ENCODE measurements around the gene PLA2R1. TPM values are rescaled to one million over a fixed set of nuclear protein-coding genes. Genes with fewer than 3 reads are reported as not detected.

The PLA2R1 gene
- total and polyA plus RNA-seq, 2 donors = 5.1 to 17.9 TPM

- H3K36me3 ChIP-seq (ENCODE audit: insufficient read depth) = no peaks in the 10 kb centered on the region
- H3K4me3 ChIP-seq (ENCODE audit: low read depth, low read length) = no peak overlapping the region
- H3K4me1 ChIP-seq (ENCODE audit: insufficient read depth) = no peaks in the 10 kb centered on the region
- no peak overlapping the region for H3K27ac ChIP-seq (ENCODE audit: low read depth)
- no peak for DNase-seq (ENCODE audit: extremely low spot score)
Observed at GRCh38 chr2:159939946-159940345, 122.5 kb downstream of the PLA2R1 start.

DNA sequence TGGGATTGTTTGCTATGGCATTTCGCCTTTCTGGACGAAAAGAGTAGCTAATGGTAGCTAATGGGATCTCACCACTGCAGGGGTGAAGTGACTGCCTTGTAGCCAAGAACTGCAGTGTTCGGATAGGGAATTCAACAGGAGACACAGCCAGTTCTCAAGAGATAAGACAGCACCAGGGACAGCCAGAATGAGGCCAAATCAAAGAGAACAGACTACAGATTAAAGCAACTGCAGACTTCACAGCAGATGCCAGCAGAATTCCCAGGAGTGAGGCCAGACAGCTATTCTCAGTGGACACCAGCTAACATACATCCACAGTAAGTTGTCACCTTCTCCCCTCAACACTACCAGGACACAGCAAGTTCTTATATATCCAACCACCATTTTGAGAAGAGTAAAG is 124.0 kb downstream of the PLA2R1 start:
- no peak overlapping the region for H3K27ac ChIP-seq (ENCODE audit: low read depth)
- no peaks in the 10 kb centered on the region for H3K36me3 ChIP-seq (ENCODE audit: insufficient read depth)
- 74% methylated on average over 3 of the region's 3 CpGs for WGBS
- H3K4me3 ChIP-seq (ENCODE audit: low read depth, low read length) = no peak overlapping the region
- no peak for DNase-seq (ENCODE audit: extremely low spot score)
- no peaks in the 10 kb centered on the region for H3K4me1 ChIP-seq (ENCODE audit: insufficient read depth)

DNA sequence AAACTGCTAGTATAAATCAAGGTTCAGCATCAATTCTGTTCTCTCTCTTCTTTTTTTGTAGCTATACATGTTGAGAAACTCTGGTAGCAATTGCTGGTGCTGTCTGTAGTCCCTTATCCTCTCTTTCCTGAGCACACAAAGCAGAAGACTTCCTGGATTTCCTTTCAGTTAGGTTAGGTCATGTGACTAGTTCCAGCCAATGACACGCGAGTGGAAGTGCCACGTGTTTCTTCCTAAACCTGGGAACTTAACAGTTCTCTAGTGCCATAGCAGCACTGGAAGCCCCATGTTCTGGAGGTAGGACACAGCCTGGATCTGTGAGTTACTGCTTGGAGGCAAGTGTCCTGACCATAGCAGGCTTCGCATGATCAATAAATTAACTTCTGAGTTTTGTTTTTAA is 125.9 kb downstream of the PLA2R1 start:
- no peak for DNase-seq (ENCODE audit: extremely low spot score)
- Histone ChIP-seq H3K27ac (ENCODE audit: low read depth) (no peak overlapping the region), H3K4me1 (ENCODE audit: insufficient read depth) (no peaks in the 10 kb centered on the region), H3K36me3 (ENCODE audit: insufficient read depth) (no peaks in the 10 kb centered on the region), H3K4me3 (ENCODE audit: low read depth, low read length) (no peak overlapping the region)
- 86% methylated on average over 4 of the region's 4 CpGs for WGBS

GRCh38 chr2:159933727-159934049 is 128.7 kb downstream of the PLA2R1 start:
- 21% methylated on average over 2 of the region's 2 CpGs for WGBS
- Histone ChIP-seq H3K4me3 (ENCODE audit: low read depth, low read length) (no peak overlapping the region), H3K36me3 (ENCODE audit: insufficient read depth) (no peaks in the 10 kb centered on the region), H3K27ac (ENCODE audit: low read depth) (no peak overlapping the region), H3K4me1 (ENCODE audit: insufficient read depth) (no peaks in the 10 kb centered on the region)
- no peak for DNase-seq (ENCODE audit: extremely low spot score)

DNA sequence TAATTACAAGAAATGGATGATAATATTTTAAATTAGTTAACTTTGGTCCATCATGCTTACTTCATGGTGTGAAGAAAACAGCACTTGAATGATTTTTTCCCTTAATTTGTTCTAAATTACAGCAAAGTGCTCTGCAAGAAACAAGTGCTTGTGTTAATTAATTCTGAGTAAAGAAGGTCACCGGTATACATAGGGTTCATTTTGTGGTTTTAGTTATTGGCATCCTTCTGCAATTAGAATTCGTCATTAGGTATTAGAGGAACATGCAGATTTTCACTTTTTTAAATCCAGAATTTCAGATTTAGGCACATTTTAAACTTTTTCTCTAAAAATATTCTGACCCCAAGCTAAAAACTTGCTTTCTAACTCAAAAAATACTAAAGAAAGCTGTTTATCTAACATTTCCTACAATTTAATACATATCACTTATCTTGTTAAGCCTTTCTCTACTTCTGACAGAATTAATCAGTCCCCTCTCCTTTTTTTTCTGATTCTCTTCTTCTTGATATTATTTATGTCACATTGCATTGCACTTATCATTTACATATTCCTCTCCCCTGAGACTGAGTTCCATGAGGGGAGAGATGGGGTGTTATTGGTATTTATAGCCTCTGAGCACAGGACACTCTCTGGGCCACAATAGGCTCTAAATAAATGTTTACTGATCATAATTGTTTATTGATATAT is 129.2 kb downstream of the PLA2R1 start:
- H3K4me1 ChIP-seq (ENCODE audit: insufficient read depth) = no peaks in the 10 kb centered on the region
- no peaks in the 10 kb centered on the region for H3K36me3 ChIP-seq (ENCODE audit: insufficient read depth)
- WGBS = 92% methylated on average over 2 of the region's 2 CpGs
- no peak overlapping the region for H3K4me3 ChIP-seq (ENCODE audit: low read depth, low read length)
- DNase-seq (ENCODE audit: extremely low spot score) = no peak
- H3K27ac ChIP-seq (ENCODE audit: low read depth) = no peak overlapping the region

GRCh38 chr2:159926695-159927094 is 135.7 kb downstream of the PLA2R1 start:
- no peaks in the 10 kb centered on the region for H3K4me1 ChIP-seq (ENCODE audit: insufficient read depth)
- WGBS = 79% methylated on average over 2 of the region's 2 CpGs
- no peak overlapping the region for H3K27ac ChIP-seq (ENCODE audit: low read depth)
- no peak for DNase-seq (ENCODE audit: extremely low spot score)
- no peaks in the 10 kb centered on the region for H3K36me3 ChIP-seq (ENCODE audit: insufficient read depth)
- no peak overlapping the region for H3K4me3 ChIP-seq (ENCODE audit: low read depth, low read length)

GRCh38 chr2:159925975-159926374 is 136.4 kb downstream of the PLA2R1 start:
- Histone ChIP-seq H3K4me1 (ENCODE audit: insufficient read depth) (no peaks in the 10 kb centered on the region), H3K4me3 (ENCODE audit: low read depth, low read length) (no peak overlapping the region), H3K36me3 (ENCODE audit: insufficient read depth) (no peaks in the 10 kb centered on the region), H3K27ac (ENCODE audit: low read depth) (no peak overlapping the region)
- WGBS = 53% methylated on average over 3 of the region's 3 CpGs
- no peak for DNase-seq (ENCODE audit: extremely low spot score)

DNA sequence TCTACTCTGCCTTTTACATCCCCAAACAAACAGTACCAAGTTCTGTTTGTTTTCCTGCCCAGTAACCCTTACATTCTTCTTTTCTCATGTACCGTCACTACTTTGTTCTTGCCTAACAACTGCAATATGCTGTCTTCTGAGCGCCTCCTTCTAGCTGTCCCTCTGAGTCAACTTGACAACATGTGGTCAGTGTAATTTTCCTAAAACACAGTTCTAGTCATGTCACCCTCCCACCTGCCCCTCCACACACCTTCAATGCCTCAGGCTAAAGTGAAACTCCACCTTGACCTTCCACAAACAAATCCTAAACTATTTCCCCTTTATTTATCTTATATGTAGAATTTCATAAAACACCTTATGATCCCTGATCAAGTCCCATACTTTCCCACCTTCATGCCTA is 139.9 kb downstream of the PLA2R1 start:
- Histone ChIP-seq H3K4me1 (ENCODE audit: insufficient read depth) (no peaks in the 10 kb centered on the region), H3K4me3 (ENCODE audit: low read depth, low read length) (no peak overlapping the region), H3K27ac (ENCODE audit: low read depth) (no peak overlapping the region), H3K36me3 (ENCODE audit: insufficient read depth) (no peaks in the 10 kb centered on the region)
- WGBS = 86% methylated on average over 2 of the region's 2 CpGs
- DNase-seq (ENCODE audit: extremely low spot score) = no peak

DNA sequence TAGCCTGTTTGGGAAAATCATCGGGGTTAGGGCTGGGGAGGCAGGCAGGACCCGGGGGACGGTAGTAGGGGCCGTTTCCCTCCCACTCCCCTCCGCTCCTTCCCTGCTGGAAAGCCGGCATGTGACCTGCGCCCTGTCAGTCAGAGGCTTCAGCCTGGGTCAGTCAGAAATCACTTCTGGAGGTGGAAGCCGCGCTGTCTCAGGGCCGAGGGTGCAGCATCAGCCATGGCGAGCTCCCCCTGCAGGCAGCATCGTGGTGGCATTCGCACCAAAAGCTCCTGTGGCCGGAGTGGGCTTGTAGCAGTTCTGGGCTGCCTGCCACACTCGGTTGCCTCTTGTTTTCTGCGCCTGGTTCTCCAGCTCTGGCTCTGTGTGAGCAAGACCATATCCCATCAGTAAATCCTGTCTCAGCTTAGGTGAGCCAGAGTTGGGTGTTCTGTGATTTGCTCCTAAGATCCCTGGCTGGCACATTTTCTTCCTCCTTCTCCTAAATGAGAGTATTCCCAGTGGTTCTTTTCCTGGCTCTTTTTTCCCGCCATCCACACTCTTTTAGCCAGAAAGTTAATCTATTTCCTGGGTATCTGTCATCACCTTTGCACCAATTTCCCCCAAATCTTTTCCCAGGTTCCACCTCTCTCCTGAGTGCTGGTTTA is 140.5 kb downstream of the PLA2R1 start:
- Histone ChIP-seq H3K36me3 (ENCODE audit: insufficient read depth) (no peaks in the 10 kb centered on the region), H3K4me3 (ENCODE audit: low read depth, low read length) (no peak overlapping the region), H3K27ac (ENCODE audit: low read depth) (no peak overlapping the region), H3K4me1 (ENCODE audit: insufficient read depth) (no peaks in the 10 kb centered on the region)
- no peak for DNase-seq (ENCODE audit: extremely low spot score)
- WGBS = 26% methylated on average over 17 of the region's 17 CpGs

GRCh38 chr2:159916511-159916910 is 145.9 kb downstream of the PLA2R1 start:
- no peak for DNase-seq (ENCODE audit: extremely low spot score)
- H3K4me1 ChIP-seq (ENCODE audit: insufficient read depth) = no peaks in the 10 kb centered on the region
- whole genome bisulfite sequencing = 95% methylated on average over 2 of the region's 2 CpGs
- no peak overlapping the region for H3K27ac ChIP-seq (ENCODE audit: low read depth)
- no peak overlapping the region for H3K4me3 ChIP-seq (ENCODE audit: low read depth, low read length)
- no peaks in the 10 kb centered on the region for H3K36me3 ChIP-seq (ENCODE audit: insufficient read depth)

- H3K27ac ChIP-seq (ENCODE audit: low read depth) = no peak overlapping the region
- WGBS = 96% methylated on average over 2 of the region's 2 CpGs
- no peak overlapping the region for H3K4me3 ChIP-seq (ENCODE audit: low read depth, low read length)
- H3K36me3 ChIP-seq (ENCODE audit: insufficient read depth) = no peaks in the 10 kb centered on the region
- no peaks in the 10 kb centered on the region for H3K4me1 ChIP-seq (ENCODE audit: insufficient read depth)
- no peak for DNase-seq (ENCODE audit: extremely low spot score)
Observed at GRCh38 chr2:159913900-159914299, 148.5 kb downstream of the PLA2R1 start.

GRCh38 chr2:159912580-159912979 is 149.8 kb downstream of the PLA2R1 start:
- Histone ChIP-seq H3K36me3 (ENCODE audit: insufficient read depth) (no peaks in the 10 kb centered on the region), H3K27ac (ENCODE audit: low read depth) (no peak overlapping the region), H3K4me1 (ENCODE audit: insufficient read depth) (no peaks in the 10 kb centered on the region), H3K4me3 (ENCODE audit: low read depth, low read length) (no peak overlapping the region)
- WGBS = 95% methylated on average over 4 of the region's 4 CpGs
- DNase-seq (ENCODE audit: extremely low spot score) = no peak

DNA sequence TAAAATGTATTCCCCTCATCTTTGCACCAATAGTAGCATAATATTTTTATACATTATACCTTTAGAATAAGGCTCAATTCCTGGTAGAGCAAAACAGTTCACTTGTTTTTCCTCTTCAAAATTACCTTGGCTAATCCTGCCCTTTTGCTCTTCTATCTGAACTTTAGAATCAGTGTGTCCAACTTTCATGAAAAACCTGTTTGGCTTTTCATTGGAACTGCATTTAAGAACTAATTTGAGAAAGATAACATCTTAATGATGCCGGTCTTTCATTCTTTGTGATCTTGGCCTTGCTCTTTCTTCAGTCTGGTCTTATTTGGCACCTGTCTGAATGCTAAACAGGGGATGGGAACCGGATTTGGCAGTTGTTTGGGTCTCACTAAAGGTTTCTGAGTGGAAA is 151.5 kb downstream of the PLA2R1 start:
- no peaks in the 10 kb centered on the region for H3K4me1 ChIP-seq (ENCODE audit: insufficient read depth)
- DNase-seq (ENCODE audit: extremely low spot score) = no peak
- no peaks in the 10 kb centered on the region for H3K36me3 ChIP-seq (ENCODE audit: insufficient read depth)
- 41% methylated on average over 2 of the region's 2 CpGs for WGBS
- no peak overlapping the region for H3K27ac ChIP-seq (ENCODE audit: low read depth)
- no peak overlapping the region for H3K4me3 ChIP-seq (ENCODE audit: low read depth, low read length)

GRCh38 chr2:159908623-159909022 is 153.8 kb downstream of the PLA2R1 start:
- no peak for DNase-seq (ENCODE audit: extremely low spot score)
- Histone ChIP-seq H3K4me1 (ENCODE audit: insufficient read depth) (no peaks in the 10 kb centered on the region), H3K36me3 (ENCODE audit: insufficient read depth) (no peaks in the 10 kb centered on the region), H3K4me3 (ENCODE audit: low read depth, low read length) (no peak overlapping the region), H3K27ac (ENCODE audit: low read depth) (no peak overlapping the region)
- WGBS = 80% methylated on average over 2 of the region's 2 CpGs
